ENCODE results near the gene TRERF1.
"Not testable (repeated sequence)": the region's sequence is repeated elsewhere in the genome, so short reads cannot be mapped to it uniquely, and the experiment has no call there.

Gene TRERF1

DNA sequence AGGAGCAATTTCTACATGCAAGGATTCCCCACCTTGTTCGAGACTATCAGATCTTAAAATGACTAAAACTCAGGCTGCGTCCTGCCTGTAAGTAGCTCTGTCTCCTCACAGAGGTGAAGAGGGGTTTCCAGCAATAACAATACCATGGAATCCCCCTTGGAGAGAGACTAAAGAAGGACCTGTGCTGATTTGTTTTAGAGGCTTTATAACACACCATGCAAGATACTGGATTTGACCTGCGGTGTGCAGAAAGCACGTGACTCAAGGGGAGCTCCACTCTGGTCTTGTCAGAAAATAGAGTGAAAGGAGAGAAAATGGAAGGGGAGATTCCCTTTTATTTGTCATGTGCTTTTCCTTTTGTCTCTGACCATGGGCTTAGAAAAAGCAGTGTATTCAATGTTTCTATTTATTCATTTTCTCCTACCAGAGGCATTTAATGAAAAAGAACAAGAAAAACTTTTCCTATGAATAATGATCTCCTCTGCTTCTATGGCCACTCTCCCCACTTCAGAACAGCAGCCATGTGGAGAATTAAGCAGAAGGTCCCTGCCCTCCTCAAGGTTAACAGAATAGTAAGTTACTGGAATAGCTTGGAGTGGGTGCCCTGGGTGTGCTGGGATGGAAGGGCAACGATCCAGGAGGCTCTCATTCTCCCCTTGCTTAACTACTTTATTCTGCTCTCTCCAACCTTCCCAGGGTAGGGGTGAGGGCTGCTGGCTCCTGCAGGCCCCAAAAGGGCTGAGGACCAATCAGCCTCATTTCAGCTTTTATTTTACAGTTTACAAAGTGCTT lies 214.8 kb downstream of the TRERF1 start:
- DNase-seq = no peak

DNA sequence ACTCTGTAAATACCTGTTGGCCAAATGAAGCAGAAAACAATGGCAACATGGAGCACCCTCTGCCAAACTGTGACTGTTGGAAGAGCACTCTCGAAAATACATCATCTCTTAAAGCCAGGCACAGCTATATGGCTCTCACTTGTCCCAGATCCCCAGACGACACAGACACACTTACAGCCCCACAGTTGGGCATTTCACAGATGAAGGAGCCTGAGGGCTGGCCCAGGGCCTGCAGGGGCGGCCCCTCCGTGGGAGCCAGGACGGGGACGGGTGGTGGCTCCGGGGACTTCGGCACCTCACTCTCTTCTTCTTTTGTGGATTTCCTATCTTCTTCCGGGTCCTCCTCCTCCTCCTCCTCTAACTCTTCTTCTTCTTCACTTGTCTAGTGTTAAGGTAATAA lies 215.7 kb downstream of the TRERF1 start:
- DNase-seq = no peak

DNA sequence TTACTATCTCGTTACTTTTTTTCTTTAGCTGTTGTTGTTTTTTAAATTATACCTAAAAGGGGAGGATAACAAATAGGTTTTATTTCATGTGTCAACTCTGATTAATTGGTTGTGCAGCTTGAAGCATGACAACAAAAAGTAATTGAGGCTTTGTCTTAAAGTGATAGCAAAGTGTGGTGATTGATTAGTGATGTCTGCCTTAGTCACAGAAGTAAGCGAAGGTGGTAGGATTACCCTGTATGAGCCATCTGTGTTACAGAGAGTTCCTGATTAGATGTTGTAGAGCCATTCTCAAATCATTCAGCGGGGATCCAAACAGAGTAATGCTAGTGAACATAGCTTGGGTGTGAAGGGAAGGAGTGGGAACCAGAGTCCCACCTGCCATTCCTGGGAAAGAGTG lies 219.7 kb downstream of the TRERF1 start:
- no peak for DNase-seq

DNA sequence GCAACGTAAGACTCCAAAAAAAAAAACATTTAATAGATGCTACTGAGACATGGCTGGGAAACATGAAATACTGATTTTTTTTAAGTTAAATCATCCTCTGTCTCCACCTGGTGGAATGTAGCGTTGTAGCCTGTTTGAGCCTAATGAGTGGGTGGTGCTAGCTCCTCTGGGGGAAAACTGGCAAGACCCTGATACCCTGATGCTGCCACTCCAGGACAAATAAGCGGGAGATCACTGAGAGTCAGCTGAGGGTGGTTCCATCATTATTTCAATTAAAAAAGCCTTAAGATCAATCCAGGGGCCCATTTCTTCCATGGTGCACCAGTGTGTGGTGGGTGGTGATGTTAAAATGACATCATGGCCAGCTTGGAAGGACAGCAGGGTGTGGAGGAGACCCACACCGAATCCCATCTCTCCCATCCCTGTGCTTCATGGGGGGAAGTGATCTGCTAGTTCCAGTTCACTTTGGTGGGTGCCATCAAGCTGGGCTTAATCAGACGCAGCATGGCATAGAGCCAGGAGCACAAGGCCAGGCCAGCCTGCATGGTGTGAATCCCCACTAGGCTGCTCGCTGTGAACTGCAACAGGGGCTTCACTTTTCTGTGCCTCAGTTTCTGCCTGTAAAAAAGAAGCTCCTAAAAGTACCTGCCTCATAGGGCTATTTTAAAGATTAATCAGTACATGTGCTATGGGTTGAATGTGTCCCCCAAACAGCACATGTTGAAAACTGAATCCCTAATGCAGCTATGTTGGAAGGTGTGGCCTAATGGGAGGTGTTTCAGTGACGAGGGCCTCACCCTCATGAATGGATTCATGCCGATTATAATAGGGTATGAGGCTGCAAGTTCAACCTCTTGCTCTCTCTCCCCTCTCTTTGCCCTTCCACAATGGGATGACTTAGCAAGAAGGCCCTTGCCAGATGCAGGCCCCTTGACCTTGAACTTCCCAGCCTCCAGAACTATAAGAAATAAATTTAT lies 221.1 kb downstream of the TRERF1 start:
- no peak for DNase-seq

DNA sequence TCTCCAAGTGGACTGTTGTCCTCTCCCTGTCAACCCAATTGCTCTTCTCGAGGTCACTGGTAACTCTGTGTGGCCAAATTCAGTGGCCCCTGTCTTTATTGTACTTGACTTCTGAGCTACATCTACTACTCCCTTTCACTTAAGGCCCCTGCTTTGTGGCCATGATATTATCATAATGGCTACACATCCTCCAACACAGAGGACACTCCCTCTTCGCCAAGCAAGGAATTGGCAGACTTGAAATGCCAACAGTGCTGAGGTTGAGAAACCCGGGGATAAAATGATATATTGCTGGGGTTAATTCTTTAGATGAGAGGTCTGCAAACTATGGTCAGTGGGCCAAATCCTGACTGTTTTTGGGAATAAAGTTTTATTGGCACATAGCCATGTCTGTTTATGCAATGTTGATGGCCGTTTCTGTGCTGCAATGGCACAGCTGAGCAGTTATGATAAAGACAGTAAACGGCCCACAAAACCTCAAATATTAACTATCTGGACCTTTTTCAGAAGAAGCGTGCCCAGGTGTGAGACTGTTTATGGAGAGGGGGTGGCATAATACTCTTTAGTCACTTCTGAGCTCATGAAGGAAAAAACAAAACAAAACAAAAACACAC lies 222.1 kb downstream of the TRERF1 start:
- no peak for DNase-seq

DNA sequence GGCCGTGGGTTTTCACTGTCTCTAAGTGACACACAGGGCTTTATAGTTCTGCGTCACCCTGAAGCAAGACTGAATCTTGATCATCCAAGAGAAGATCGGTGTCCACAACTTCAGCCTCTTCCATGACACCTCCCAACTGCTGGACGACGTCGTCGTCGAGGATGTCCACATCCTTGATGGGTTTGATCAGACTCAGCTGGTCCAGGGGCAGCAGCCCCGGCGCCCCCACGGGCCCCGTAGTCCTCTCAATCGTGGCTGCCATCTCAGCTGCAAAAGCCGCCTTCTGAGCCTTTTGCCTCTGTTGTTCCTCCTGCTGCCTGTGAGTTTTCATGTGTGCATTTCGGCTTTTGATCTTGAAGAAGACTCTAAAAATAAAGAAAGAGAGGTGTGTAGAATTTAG lies 223.4 kb downstream of the TRERF1 start:
- no peak for DNase-seq

DNA sequence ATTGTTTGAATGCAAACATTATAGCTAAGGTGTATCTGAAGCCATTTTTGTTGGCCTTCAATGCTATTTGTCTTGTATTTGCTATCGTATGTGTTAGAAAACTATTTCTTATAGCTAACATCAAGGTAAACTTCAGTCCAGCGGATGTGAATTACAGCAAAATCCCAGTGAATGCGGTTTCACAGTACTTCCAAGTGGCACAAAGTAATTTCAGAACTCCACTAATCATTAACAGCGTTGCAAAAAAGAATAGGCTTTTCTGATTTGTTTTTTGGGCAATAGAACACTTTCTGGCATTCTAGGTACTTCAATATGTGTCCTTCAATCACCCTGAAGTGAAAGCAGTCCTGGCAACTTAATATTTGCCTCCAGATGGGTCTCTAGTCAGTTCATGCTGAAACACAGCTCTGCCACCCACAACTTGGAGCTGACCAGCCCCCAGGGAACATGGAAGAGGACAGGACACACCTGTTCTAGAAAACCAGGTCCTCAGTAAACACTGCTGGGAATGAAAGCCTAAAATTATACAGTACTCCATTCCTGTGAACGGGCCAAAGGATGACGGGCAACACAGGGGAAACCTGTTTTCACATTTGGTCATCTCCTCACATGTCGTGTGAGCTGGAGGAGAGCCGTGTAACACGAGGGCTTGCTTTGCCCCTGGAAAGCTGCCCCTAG lies 224.4 kb downstream of the TRERF1 start:
- no peak for DNase-seq

DNA sequence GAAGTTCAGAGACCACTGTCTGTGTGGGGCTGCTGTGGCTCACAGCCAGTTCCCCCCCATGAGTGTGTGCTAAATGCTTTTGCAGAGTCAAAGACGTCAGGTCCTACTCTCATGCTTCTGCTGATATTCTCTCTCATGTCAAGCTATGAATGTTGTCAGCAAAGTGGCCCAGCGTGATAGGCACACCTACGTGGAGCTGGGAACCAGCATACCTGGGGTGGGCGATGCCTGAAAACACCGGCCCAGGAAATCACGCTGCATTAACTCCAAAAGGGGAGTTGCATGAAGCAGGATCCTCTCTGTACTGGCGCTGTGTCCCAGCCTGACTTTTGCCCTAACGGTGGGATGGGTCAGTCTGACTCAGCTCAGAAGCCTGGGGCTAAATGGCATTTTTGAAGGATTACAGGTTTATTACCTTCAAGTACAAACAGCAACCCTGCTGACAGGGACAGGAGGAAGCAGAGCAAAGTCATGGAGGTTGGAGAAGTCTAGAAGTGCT lies 225.0 kb downstream of the TRERF1 start:
- no peak for DNase-seq

DNA sequence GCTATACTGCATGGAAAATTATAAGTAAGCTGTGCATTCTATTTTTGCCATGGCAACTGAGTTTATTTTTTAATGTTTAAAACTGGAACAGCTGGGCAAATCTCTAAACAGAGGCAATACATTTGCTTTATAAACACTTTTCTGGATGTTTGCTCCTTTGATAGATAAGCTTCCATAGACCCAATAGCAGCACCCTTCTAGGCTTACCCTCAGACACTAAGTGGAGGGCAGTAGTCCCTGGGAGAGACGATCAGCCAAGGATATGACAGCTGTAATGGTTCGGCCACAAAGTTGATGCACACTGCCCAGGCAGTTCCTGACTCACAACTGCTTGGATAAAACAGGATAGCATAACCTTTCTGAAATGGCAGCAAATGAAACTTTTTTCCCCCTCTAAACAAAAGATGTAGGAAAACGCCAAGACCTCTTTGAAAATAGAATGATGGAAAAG lies 225.5 kb downstream of the TRERF1 start:
- no peak for DNase-seq

DNA sequence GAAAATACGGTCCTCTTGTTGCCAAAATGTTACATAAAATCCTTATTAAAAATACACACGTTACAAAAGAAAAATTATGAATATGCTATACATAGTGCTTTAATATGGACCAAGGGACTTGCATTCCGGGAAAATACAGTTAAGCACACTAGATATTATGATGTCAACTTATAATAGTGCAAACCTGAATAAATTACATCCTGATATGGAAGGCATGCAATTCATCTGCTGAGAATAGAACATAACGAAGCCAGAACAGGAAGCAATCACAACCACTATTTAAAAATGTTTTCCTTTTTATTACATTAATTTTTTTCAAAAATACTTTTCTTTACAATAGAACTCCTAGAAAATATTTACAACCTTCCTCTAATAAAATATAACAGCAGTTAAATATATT lies 226.3 kb downstream of the TRERF1 start:
- DNase-seq = no peak

DNA sequence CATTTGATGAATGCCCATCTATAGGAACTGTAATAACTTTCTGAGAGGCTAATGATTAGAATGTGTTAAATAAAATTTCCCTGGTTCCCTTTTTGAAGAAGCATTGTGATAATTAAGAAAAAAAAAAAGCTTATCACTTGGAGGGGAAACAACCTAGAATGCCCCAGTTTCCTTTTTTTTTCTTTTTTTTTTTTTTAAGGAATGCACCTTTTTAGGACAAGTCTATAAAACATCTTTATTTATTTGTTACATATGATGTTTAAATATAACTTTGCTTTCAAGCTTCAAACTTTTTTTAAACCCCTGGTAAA lies 226.7 kb downstream of the TRERF1 start:
- DNase-seq = no peak

DNA sequence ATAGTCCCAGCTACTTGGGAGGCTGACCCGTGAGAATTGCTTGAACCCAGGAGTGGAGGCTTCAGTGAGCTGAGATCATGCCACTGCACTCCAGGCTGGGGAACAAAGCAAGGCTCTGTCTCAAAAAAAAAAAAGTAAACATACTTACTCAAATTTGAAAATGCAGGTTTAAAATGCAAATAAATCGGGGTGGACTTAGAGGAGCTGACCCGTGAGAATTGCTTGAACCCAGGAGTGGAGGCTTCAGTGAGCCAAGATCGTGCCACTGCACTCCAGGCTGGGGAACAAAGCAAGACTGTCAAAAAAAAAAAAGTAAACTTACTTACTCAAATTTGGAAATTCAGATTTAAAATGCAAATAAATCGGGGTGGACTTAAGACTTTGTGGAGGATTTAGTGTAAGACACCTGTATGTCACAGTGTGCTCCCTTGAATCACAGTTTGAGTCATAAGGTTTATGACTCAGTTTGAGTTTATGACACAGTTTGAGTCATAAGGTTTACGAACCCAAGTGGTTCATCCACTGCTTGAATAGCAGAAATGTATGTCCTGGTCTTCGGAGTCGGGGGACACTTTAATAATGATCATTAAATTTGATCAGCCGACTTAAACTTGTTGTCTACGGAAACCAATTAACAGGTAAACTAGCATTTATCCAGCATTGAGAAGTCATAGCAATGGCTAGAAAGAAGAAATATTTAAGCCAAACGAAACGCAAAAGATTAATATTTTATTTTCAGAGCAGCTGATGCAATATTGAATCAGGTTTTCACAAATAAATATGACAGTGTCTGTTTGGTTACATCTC lies 227.3 kb downstream of the TRERF1 start:
- DNase-seq = no peak

DNA sequence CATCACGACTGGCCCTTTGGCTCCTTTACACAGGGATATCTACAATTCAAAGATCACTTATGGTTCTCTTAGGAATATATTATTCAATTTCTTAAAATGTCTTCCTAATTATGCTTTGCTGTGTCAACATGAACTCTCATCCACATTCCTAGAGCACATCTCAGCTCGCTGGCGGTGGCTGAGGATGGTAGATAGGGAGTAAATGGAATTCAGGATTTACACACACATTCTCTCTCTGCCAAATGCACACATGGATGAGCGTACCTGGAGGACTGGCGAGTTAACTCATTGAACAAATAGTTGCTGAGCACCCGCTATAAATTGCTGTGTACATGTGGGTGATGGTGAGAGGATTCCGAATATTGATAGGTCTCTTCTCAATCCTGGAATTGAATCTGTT lies 229.3 kb downstream of the TRERF1 start:
- no peak for DNase-seq

DNA sequence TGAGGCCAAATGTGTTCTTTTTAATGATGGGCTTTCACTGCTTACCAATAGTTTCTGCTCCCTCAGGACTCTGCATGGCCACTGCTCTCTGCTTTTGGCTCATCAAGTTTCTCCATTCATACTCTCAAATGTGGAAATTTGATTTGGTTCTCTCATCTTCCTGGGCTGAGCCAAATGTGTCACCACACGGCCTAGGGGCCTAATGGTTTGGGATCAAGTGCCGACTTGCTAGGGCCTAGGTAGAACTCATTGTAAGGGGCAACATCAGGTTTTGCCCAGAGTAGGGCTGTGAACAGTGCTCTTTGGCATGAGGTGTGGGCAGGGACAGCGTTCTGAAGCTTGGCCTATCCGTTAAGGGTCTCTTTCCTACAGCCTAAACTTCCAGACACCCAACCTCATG lies 230.2 kb downstream of the TRERF1 start:
- no peak for DNase-seq

DNA sequence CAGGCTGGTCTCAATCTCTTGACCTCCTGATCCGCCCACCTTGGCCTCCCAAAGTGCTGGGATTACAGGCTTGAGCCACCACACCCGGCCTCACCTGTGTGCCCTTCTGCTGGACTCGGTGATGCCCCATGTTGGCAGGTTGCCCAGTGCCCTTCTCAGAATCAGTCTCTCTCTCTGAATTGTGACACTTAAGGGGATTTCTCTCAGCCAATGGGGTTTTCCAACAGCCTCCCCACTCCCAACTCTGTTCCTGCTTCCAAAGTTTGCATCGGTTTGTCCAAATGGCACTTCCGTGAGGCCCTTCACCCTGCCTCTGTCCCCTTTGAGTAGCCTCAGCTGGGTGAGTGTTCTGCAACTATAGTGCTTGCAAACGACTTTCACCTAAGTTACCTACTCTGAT lies 230.9 kb downstream of the TRERF1 start:
- no peak for DNase-seq

DNA sequence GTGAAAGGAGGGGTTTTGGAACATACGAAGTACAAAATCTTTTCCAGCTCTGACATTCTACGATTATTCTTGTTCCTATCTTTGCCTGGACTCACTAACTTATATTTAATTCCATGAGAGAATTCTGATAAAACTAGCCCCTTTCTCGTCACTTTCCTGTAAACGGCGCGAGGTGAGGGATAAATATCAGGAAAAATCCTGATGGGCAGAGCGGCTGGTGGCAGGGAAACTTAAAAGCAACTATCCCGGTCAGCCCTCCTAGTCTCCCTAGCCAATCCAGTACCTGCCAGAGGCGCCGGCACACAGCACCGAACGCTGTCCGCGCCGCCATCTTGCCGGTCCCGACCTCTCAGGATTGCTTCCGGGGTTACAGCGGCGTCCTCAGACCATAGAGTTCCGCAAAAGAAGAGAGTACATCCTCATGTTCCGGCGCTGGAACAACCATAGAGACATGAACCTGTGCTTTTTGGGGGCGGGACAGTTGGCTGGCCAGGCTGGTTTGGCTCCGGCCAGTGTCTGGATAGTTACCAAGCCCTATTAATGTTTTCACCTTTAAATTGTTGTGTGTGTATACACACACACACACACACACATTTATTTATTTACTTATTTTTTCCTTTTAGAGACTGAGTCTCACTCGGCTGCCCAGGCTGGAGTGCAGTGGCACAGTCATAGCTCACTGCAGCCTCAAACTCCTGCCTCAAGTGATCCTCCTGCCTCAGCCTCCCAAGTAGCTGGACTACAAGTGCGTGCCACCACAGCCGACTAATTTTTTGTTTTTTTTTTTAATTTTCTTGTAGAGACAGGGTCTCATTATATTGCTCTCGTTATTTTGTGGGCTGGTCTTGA lies 234.0 kb downstream of the TRERF1 start, which contains the start of gene MRPS10:
Gene MRPS10 (minus strand): TSS at position 343 of the 849 bp plus-strand sequence. CDS start 12 bp downstream, at position 331.
- DNase-seq = peak; percentile 88

DNA sequence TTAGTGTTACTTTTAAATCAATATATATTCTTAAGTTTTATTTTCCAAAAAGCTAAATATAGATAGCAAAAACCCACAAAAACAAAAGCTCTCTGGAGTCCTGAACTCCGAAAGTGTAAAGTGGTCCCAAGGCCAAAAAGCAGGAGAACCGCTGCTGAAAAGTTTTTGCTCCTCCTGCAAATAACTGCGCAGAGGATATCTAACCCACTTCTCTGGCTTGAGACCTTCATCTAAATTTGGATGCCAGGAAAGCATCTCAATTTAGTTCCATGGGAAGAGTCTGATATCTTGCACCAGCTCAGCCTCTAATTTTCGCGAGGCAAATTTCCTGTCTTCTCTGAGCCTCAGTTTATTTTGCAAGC lies 234.6 kb downstream of the TRERF1 start:
- no peak for DNase-seq

DNA sequence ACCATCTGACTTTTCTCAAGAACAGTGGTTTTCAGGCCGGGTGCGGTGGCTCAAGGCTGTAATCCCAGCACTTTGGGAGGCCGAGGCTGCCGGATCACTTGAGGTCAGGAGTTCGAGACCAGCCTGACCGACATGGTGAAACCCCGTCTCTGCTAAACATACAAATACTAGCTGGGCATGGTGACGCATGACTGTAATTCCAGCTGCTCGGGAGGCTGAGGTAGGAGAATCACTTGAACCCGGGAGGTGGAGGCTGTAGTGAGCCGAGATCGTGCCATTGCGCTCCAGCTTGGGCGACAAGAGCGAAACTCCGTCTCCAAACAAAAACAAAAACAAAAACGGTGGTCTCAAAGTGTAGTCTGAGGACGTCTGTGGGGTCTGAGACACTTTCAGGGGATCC lies 235.2 kb downstream of the TRERF1 start:
- not testable (repeated sequence) for DNase-seq

DNA sequence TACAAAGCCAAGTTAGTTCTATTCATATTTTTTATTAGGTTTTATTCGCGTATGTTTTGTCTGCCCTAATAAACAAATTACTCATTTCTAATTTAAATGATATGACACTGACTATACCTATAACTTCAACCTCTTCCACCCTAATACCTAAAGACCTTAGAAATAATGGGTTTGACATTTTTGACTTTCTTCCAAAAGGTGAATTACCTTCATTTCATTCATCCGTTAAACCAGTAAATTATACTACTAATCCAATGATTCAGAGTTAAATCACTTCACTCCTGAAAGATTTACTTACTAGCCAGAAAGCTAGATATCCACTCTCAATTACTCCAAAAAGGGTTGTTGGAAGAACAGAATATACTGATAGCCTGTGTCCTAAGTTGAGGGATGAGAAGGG lies 239.3 kb downstream of the TRERF1 start:
- DNase-seq = no peak

DNA sequence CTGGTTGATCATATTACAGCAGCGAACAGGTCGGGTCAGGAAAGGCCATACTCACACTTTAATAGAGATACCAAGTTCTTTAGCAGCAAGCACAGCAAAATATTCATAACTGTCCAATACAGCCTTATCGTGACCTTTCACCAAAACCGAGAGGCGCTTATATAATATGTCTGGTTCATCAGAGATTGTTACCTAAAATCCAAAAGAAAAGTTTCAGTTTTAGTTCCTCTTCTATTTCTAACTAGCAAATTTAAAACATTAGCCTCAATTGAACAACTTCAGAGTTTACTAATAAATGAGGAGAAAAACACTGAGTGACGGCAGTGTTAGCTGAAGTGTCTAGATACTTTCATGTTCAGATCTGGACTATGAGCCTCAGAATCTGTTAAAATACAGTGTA lies 240.0 kb downstream of the TRERF1 start:
- no peak for DNase-seq

DNA sequence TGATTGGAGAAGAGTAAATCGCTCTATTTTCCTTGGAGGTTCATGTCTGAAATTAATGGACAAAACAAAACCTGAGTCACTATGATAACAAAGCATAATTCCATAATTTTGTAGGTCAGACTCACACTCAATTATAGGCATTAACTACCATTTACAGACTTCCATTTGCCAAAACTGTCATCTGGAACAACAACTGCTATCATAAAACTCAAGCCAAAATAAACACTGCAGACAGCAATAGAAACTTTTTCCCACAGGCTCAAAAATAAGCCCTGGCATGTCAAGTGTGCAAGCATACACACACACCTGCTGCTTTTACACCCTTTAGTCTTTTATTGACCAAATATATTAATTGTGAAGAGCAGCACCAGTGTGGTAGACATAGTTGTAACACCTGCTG lies 241.2 kb downstream of the TRERF1 start:
- peak; percentile 85 for DNase-seq
